Ovary (tissue), 9 donors: ENCODE measurements around the gene GPR173. TPM values are rescaled to one million over a fixed set of nuclear protein-coding genes. Genes with fewer than 3 reads are reported as not detected.

Experiments used
- DNase-seq, 5 donors: peaks; one replicate each; pipeline ENCODE4 v3.0.0-alpha.2; 2019 to 2020
- H3K27ac ChIP-seq, 2 donors: fragments of 200-600 bp; one replicate each; pipeline versions ENCODE4 v1.5.1 to v1.8.0; 2019 to 2022
- H3K27me3 ChIP-seq: fragments of 200-600 bp; one replicate; pipeline ENCODE4 v1.8.0; 2022
- H3K36me3 ChIP-seq: fragments of 200-600 bp; sonication (generic); one replicate; pipeline ENCODE4 v1.5.1; 2019
- H3K4me1 ChIP-seq: one replicate; pipeline ENCODE4 v1.8.1; 2013; ENCODE audit warnings: mild to moderate bottlenecking, moderate library complexity; ENCODE audit not compliant: insufficient read depth
- H3K4me3 ChIP-seq: fragments of 200-600 bp; sonication (generic); one replicate; pipeline ENCODE4 v1.5.1; 2017
- H3K9me3 ChIP-seq, 2 donors: fragments of 200-600 bp in 1 of 2; sonication (generic) in 1 of 2; one replicate each; pipeline versions ENCODE4 v1.5.1 to v1.8.1; 2013 to 2019; ENCODE audit warnings: mild to moderate bottlenecking in 1 of 2, moderate library complexity in 1 of 2
- CTCF ChIP-seq, 3 donors: fragments of 450-650 bp in 2 of 3; fragments of 200-600 bp in 1 of 3; IDR thresholded peaks; one replicate each; pipeline versions ENCODE4 v1.5.1 to v1.8.0; 2016 to 2022; ENCODE audit warnings: antibody characterized with exemption in 3 of 3, mild to moderate bottlenecking in 1 of 3
- EP300 ChIP-seq: sonication (generic); formaldehyde crosslinking; IDR thresholded peaks from one replicate; pipeline ENCODE4 v1.6.1; 2017; ENCODE audit warnings: antibody characterized with exemption
- POLR2A ChIP-seq: fragments of 450-650 bp; IDR thresholded peaks from one replicate; pipeline ENCODE4 v1.6.1; 2017; ENCODE audit warnings: antibody characterized with exemption, mild to moderate bottlenecking, moderate library complexity
- whole genome bisulfite sequencing, 3 donors: extraction: QIAGEN DNeasy Blood & Tissue Kit in 1 of 3; methylation state at CpG; one replicate each; pipeline versions ENCODE4 v1.1.5 to v1.1.7; 2013 to 2017; 5-methylcytosine and 5-hydroxymethylcytosine counted together
- intact Hi-C, 4 donors: fragments of 100-400 bp; cut with DNase I; formaldehyde crosslinking; loops; one replicate each; pipeline versions ENCODE4 v1.11.0 to v1.15.1; 2022 to 2023
- polyA plus RNA-seq, 2 donors: library from polyadenylated mRNA; stranded (reverse); fragments of 200-250 nt in 1 of 2; fragments of 350-450 nt in 1 of 2; fragmentation: Illumina TruSeq in 1 of 2; extraction: RNeasy Lipid Tissue Mini Kit (QIAGEN cat#74804) in 1 of 2; gene quantifications; one replicate each; pipeline ENCODE4 v1.2.3, GENCODE V29; 2013 to 2014
- total RNA-seq, 7 donors: library from RNA; depleted of rRNA in 2 of 7; stranded (reverse); fragments of >200 nt in 2 of 7; fragmentation: NEBNext Ultra II Directional in 3 of 7; extraction: Animal tissue kit (Norgen Biotek cat#: 25700) in 3 of 7; gene quantifications; one replicate each; pipeline versions ENCODE4 v1.1.0 to v1.2.4, GENCODE V29; 2016 to 2023
- donor health status: DM: no; HTN: no; CAD: no; lungs with moderate emphysema.
- donor health status: DM: no; HTN: no; CAD: no.
- donor health status: Bipolar disorder and iron deficiency.
- donor health status: DM: yes; HTN: yes; CAD: no.
- donor health status: DM: no; HTN: no; CAD: no.
- donor health status: DM: yes; HTN: yes; CAD: no.

Gene GPR173
- total and polyA plus RNA-seq, 9 donors: 2.9 to 15.6 (median 8.3) TPM

GRCh38 chrX:53082773-53083616, 34.4 kb downstream of the GPR173 start:
- WGBS, 3 donors: 35 to 40% (median 38%) methylated on average over 31 of the region's 31 CpGs
- Histone ChIP-seq H3K36me3 (no peaks in the 10 kb centered on the region), H3K4me3 (peak overlapping the region; percentile 84), H3K27me3 (no peaks in the 10 kb centered on the region), H3K27ac (peak overlapping the region; percentile 95 to 96), H3K4me1 (peaks cover 3% of the 10 kb centered on the region), H3K9me3 (no peaks in the 10 kb centered on the region)
- no peak for TF ChIP-seq EP300
- no peak for TF ChIP-seq CTCF (IDR thresholded peaks at IDR 0.05)
- no peak for TF ChIP-seq POLR2A
- intact Hi-C loops: no loop called here
- peak in 1 of 5 donors; percentile 50 for DNase-seq

- H3K9me3 ChIP-seq: no peaks in the 10 kb centered on the region
- TF ChIP-seq POLR2A (peak; percentile 3), EP300 (no peak)
- peaks cover 3% of the 10 kb centered on the region for H3K4me1 ChIP-seq
Measured at GRCh38 chrX:53084043-53084570, 35.5 kb downstream of the GPR173 start.

GRCh38 chrX:53084863-53085262, 36.3 kb downstream of the GPR173 start:
- H3K27ac ChIP-seq: no peak overlapping the region
- WGBS, 3 donors: 59 to 75% (median 73%) methylated on average over 9 of the region's 9 CpGs
- H3K9me3 ChIP-seq: no peaks in the 10 kb centered on the region
- H3K27me3 ChIP-seq: no peaks in the 10 kb centered on the region
- TF ChIP-seq POLR2A (no peak), EP300 (no peak), CTCF (IDR thresholded peaks at IDR 0.05) (no peak)
- H3K36me3 ChIP-seq: no peaks in the 10 kb centered on the region
- H3K4me3 ChIP-seq: no peak overlapping the region
- intact Hi-C loops: no loop called here
- DNase-seq: no peak
- H3K4me1 ChIP-seq: peaks cover 3% of the 10 kb centered on the region

More at GRCh38 chrX:53084043-53084570, 35.5 kb downstream of the GPR173 start:
- intact Hi-C loops: no loop called here
- Histone ChIP-seq H3K4me3 (peak overlapping the region; percentile 84), H3K27ac (peak overlapping the region in 1 of 2 donors; percentile 96), H3K27me3 (no peaks in the 10 kb centered on the region), H3K36me3 (no peaks in the 10 kb centered on the region)
- WGBS, 3 donors: 33 to 57% (median 39%) methylated on average over 4 of the region's 4 CpGs
- no peak for DNase-seq

DNA sequence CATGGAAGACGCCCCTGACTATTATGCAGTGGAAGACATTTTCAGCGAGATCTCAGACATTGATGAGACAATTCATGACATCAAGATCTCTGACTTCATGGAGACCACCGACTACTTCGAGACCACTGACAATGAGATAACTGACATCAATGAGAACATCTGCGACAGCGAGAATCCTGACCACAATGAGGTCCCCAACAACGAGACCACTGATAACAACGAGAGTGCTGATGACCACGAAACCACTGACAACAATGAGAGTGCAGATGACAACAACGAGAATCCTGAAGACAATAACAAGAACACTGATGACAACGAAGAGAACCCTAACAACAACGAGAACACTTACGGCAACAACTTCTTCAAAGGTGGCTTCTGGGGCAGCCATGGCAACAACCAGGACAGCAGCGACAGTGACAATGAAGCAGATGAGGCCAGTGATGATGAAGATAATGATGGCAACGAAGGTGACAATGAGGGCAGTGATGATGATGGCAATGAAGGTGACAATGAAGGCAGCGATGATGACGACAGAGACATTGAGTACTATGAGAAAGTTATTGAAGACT, 37.2 kb downstream of the GPR173 start:
- Histone ChIP-seq H3K36me3 (no peaks in the 10 kb centered on the region), H3K4me1 (peaks cover 3% of the 10 kb centered on the region), H3K9me3 (no peaks in the 10 kb centered on the region), H3K27me3 (no peaks in the 10 kb centered on the region), H3K4me3 (no peak overlapping the region), H3K27ac (no peak overlapping the region)
- TF ChIP-seq EP300 (no peak), POLR2A (no peak), CTCF (IDR thresholded peaks at IDR 0.05) (no peak)
- no peak for DNase-seq
- intact Hi-C loops: no loop called here
- WGBS, 3 donors: 58 to 68% (median 63%) methylated on average over 17 of the region's 17 CpGs

DNA sequence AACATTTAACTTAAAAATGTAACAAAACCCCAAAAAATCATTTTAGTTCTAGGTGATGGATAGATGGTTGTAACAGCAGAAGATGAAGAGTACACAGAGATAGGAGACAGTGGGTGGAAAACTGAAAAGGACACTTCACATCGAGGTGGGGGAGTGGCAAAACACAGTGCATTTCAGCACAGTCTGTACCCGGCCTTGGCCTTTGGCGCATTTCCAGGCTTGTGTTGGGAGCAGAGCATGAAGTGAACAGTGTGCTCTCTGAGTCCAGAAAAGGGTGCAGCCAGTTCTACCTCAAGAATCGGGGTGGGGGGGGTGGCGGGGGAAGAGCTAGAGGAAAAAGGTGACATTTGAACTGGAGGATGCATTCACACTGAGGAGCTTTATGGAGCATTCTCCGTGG, 37.9 kb downstream of the GPR173 start:
- H3K4me1 ChIP-seq: peaks cover 3% of the 10 kb centered on the region
- intact Hi-C loops: no loop called here
- DNase-seq: peak; percentile 81 to 91 (median 82)
- H3K27ac ChIP-seq: no peak overlapping the region
- TF ChIP-seq EP300: no peak
- no peak for TF ChIP-seq POLR2A
- TF ChIP-seq CTCF (IDR thresholded peaks at IDR 0.05): no peak
- WGBS, 3 donors: 10 to 14% (median 13%) methylated on average over 6 of the region's 6 CpGs
- H3K4me3 ChIP-seq: no peak overlapping the region
- H3K27me3 ChIP-seq: no peaks in the 10 kb centered on the region
- H3K9me3 ChIP-seq: no peaks in the 10 kb centered on the region
- no peaks in the 10 kb centered on the region for H3K36me3 ChIP-seq
